ENCODE measurements around the gene CDK6. TPM values are rescaled to one million over a fixed set of nuclear protein-coding genes. Genes with fewer than 3 reads are reported as not detected.

CDK6 gene
- total RNA-seq, 1 experiment from 2014 or later, result 124 TPM

DNA sequence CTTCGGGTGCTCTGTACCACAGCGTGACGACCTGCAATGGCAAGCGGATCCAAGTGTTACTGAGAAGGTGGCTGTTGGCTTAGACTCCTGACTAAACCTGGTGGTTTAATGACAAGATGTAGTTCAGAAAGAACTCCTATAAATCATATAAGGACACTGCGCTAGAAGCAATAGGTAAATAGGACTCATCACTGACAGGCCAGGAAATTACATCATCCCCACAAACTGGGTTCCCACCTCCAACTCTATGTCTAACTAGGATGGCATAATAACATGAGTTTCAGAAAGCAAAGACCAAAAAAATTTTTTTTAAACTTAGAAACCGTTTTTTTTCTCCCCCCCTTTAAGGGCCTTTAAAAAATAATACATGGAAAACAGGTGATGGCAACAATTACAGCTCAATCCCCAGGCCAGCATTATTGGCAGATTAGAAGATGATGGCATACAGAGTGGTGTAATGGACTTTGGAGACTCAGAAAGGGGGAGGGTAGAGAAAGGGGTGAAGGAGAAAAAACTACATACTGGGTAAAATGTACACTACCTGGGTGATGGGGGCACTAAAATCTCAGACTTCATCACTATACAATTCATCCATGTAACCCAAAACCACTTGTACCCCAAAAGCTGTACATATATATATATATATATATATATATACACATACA, 164.7 kb downstream of the CDK6 start:
- intact Hi-C loops (cut with micrococcal nuclease), result no loop called here
- no peak overlapping the region for H3K4me3 Mint-ChIP-seq (ENCODE audit: unreplicated experiment)
- no peak overlapping the region for H3K27ac Mint-ChIP-seq (ENCODE audit: low read depth, unreplicated experiment)
- peaks cover 10% of the 10 kb centered on the region for H3K4me1 Mint-ChIP-seq (ENCODE audit: insufficient read depth, unreplicated experiment)
- no peaks in the 10 kb centered on the region for H3K9me3 Mint-ChIP-seq (ENCODE audit: unreplicated experiment)
- peak; percentile 6 for DNase-seq (ENCODE audit: unreplicated experiment)
- H3K36me3 Mint-ChIP-seq (ENCODE audit: insufficient read depth, unreplicated experiment), result peaks cover 18% of the 10 kb centered on the region
- no TSS peak for BruUV-seq (replicated peaks)
- ChIA-PET CTCF (interaction anchor here (0.7 kb wide), 1 partner anchor 423 kb away, joined by 5 read pairs; no protein-coding TSS in a partner anchor), POLR2A (interaction anchor here (0.6 kb wide), 2 partner anchors 114 to 166 kb away, joined by 3 read pairs; no protein-coding TSS in a partner anchor)
- H3K27me3 Mint-ChIP-seq (ENCODE audit: insufficient read depth, unreplicated experiment), result no peaks in the 10 kb centered on the region
- TF ChIP-seq CTCF (IDR thresholded peaks at IDR 0.05; ENCODE audit: unreplicated experiment), result no peak

DNA sequence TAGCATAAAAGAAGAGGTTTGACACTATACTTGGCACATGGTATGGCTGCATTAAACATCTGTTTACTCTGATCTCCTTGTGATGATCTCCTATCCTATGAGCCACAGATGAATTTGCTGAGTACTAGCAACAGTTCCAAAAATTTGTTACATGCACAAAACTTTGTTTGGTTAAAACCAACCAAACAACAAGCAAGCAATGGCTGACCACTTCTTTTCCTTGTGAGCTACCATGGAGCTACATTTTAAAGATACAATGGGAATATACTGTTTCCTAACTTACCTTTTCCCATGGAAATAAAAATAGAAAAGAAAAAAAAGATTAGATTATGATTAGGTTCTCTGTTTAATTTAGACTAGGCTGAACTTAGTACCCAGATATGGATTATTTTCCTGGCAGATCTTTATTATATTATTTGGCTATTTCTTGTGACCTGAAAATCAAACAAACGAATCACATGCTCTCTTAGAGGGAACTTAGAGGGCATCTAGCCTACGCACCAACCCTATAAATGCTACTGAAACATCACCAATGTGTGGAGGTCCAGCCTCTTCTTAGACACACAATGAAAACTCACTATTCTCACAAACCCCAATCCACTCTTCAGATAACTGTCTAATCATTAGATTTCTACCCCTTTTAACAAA, 166.0 kb downstream of the CDK6 start:
- POLR2A ChIA-PET, result interaction anchor here (1.0 kb wide), 1 partner anchor 25 kb away, joined by 4 read pairs; no protein-coding TSS in a partner anchor
- peaks cover 10% of the 10 kb centered on the region for H3K4me1 Mint-ChIP-seq (ENCODE audit: insufficient read depth, unreplicated experiment)
- no peak for TF ChIP-seq CTCF (IDR thresholded peaks at IDR 0.05; ENCODE audit: unreplicated experiment)
- H3K36me3 Mint-ChIP-seq (ENCODE audit: insufficient read depth, unreplicated experiment), result peaks cover 21% of the 10 kb centered on the region
- no peak for DNase-seq (ENCODE audit: unreplicated experiment)
- intact Hi-C loops (cut with micrococcal nuclease), result no loop called here
- CTCF ChIA-PET, result interaction anchor here (0.7 kb wide), 1 partner anchor 1923 kb away, joined by 3 read pairs; no protein-coding TSS in a partner anchor
- no peaks in the 10 kb centered on the region for H3K9me3 Mint-ChIP-seq (ENCODE audit: unreplicated experiment)
- BruUV-seq (replicated peaks), result TSS peak; percentile 18
- H3K27ac Mint-ChIP-seq (ENCODE audit: low read depth, unreplicated experiment), result no peak overlapping the region
- H3K27me3 Mint-ChIP-seq (ENCODE audit: insufficient read depth, unreplicated experiment), result no peaks in the 10 kb centered on the region
- no peak overlapping the region for H3K4me3 Mint-ChIP-seq (ENCODE audit: unreplicated experiment)

DNA sequence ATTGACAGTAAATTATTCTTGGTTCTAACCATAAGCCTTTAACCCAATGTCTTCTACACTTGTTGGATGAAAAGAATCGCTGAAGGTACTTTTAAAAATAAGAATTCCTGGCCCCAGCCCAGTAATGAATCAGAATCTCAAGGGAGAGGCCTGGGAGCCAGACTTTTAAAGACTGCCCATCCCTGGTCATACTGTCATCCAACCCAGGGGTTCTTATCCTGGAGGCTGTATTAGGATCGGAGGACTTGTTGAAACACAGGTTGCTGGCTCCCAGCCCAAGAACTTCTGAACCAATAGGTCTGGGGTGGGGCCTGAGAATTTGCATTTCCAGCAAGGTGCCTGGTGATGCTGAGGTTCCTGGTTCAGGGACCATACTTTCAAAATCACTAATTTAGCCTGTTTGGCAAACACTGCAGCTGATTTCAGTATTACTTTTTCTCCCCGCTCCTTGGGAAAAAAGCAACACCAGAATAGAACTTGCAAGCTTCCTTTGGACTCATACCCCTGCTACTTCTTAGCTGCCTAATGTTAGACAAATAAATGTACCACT, 166.7 kb downstream of the CDK6 start:
- peaks cover 10% of the 10 kb centered on the region for H3K4me1 Mint-ChIP-seq (ENCODE audit: insufficient read depth, unreplicated experiment)
- no peak for TF ChIP-seq CTCF (IDR thresholded peaks at IDR 0.05; ENCODE audit: unreplicated experiment)
- H3K9me3 Mint-ChIP-seq (ENCODE audit: unreplicated experiment), result no peaks in the 10 kb centered on the region
- no peaks in the 10 kb centered on the region for H3K27me3 Mint-ChIP-seq (ENCODE audit: insufficient read depth, unreplicated experiment)
- peak; percentile 65 for DNase-seq (ENCODE audit: unreplicated experiment)
- H3K4me3 Mint-ChIP-seq (ENCODE audit: unreplicated experiment), result no peak overlapping the region
- H3K27ac Mint-ChIP-seq (ENCODE audit: low read depth, unreplicated experiment), result no peak overlapping the region
- intact Hi-C loops (cut with micrococcal nuclease), result no loop called here
- peaks cover 21% of the 10 kb centered on the region for H3K36me3 Mint-ChIP-seq (ENCODE audit: insufficient read depth, unreplicated experiment)
- ChIA-PET CTCF (interaction anchor here (0.7 kb wide), 1 partner anchor 1923 kb away, joined by 3 read pairs; no protein-coding TSS in a partner anchor), POLR2A (interaction anchor here (1.0 kb wide), 1 partner anchor 24 kb away, joined by 4 read pairs; no protein-coding TSS in a partner anchor)
- BruUV-seq (replicated peaks), result no TSS peak

DNA sequence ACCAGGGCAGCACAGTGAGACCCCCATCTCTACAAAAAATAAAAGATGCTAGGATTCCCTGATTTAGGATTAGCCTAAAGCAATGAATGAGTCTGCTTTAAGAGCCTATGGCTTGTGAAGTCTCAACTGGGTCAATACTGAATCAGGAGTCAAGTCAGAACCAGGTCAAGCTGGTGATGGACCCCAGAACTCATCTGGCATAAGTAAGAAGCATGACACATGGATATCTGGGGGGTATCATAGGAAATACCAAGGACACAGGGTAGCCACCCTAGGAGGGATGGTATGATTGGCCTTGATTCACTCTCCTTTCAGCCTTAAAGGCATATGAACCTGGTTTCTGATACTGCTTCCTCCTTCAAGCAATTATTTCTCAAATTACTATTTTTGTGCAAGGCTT, 167.8 kb downstream of the CDK6 start:
- no peaks in the 10 kb centered on the region for H3K27me3 Mint-ChIP-seq (ENCODE audit: insufficient read depth, unreplicated experiment)
- peaks cover 14% of the 10 kb centered on the region for H3K36me3 Mint-ChIP-seq (ENCODE audit: insufficient read depth, unreplicated experiment)
- ChIA-PET POLR2A (no interaction called here), CTCF (no interaction called here)
- peaks cover 10% of the 10 kb centered on the region for H3K4me1 Mint-ChIP-seq (ENCODE audit: insufficient read depth, unreplicated experiment)
- no TSS peak for BruUV-seq (replicated peaks)
- H3K27ac Mint-ChIP-seq (ENCODE audit: low read depth, unreplicated experiment), result no peak overlapping the region
- TF ChIP-seq CTCF (IDR thresholded peaks at IDR 0.05; ENCODE audit: unreplicated experiment), result no peak
- intact Hi-C loops (cut with micrococcal nuclease), result no loop called here
- no peak overlapping the region for H3K4me3 Mint-ChIP-seq (ENCODE audit: unreplicated experiment)
- no peak for DNase-seq (ENCODE audit: unreplicated experiment)
- H3K9me3 Mint-ChIP-seq (ENCODE audit: unreplicated experiment), result no peaks in the 10 kb centered on the region
